Lower leg skin (tissue), 3 donors: ENCODE results near the gene LITAF.

Experiments used
- POLR2A ChIP-seq, 2 donors: fragments of 450-650 bp; IDR thresholded peaks; one replicate each; pipeline ENCODE4 v1.6.1; 2016 to 2017; ENCODE audit warnings: antibody characterized with exemption in 2 of 2, mild to moderate bottlenecking in 1 of 2, moderate library complexity in 1 of 2
- TF ChIP-seq, protein P1 (sequence below), 3 donors: fragments of 450-650 bp; IDR thresholded peaks; one replicate each; pipeline ENCODE4 v1.5.1; 2016; ENCODE audit warnings: antibody characterized with exemption in 3 of 3, mild to moderate bottlenecking in 3 of 3, moderate library complexity in 2 of 3

DNA sequence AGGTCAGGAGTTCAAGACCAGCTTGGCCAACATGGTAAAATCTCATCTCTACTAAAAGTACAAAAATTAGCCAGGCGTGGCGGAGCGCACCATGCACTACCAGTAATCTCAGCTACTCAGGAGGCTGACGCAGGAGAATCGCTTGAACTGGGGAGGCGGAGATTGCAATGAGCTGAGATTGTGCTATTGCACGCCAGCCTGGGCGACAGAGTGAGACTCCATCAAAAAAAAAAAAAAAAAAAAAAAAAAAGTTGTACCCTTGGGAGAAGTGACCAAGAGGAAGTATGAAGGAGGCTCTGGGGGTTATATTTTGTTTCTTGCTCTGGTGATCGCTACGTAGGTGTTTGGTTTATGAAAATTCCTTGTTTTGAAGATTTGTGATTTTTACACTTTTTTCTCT is 66.3 kb downstream of the LITAF start:
- TF ChIP-seq, protein P1, sequence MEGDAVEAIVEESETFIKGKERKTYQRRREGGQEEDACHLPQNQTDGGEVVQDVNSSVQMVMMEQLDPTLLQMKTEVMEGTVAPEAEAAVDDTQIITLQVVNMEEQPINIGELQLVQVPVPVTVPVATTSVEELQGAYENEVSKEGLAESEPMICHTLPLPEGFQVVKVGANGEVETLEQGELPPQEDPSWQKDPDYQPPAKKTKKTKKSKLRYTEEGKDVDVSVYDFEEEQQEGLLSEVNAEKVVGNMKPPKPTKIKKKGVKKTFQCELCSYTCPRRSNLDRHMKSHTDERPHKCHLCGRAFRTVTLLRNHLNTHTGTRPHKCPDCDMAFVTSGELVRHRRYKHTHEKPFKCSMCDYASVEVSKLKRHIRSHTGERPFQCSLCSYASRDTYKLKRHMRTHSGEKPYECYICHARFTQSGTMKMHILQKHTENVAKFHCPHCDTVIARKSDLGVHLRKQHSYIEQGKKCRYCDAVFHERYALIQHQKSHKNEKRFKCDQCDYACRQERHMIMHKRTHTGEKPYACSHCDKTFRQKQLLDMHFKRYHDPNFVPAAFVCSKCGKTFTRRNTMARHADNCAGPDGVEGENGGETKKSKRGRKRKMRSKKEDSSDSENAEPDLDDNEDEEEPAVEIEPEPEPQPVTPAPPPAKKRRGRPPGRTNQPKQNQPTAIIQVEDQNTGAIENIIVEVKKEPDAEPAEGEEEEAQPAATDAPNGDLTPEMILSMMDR (IDR thresholded peaks at IDR 0.05): no peak
- no peak for TF ChIP-seq POLR2A (IDR thresholded peaks at IDR 0.05)
